Stimulated activated CD8-positive, alpha-beta memory T cell treated with anti-CD3 and anti-CD28 coated beads, Interleukin-12 subunit alpha, Interleukin-12 subunit beta, amount 100 ng/mL, for 24 hours (primary cell): ENCODE results near the gene TOMT.

Source experiments
- DNase-seq: peaks from one replicate; pipeline ENCODE4 v3.0.0-alpha.2; 2020; ENCODE audit errors: extremely low read depth

The TOMT gene

GRCh38 chr11:72085621-72086351 is 19.9 kb upstream of the TOMT start:
- no peak for DNase-seq

- DNase-seq = no peak
These were observed 17.5 kb upstream of the TOMT start for GRCh38 chr11:72088076-72088808.

- no peak for DNase-seq
These were observed 14.4 kb upstream of the TOMT start for GRCh38 chr11:72091292-72091691.

- no peak for DNase-seq
These were observed 7.0 kb upstream of the TOMT start for GRCh38 chr11:72098741-72099140.

GRCh38 chr11:72100009-72100408 is 5.7 kb upstream of the TOMT start:
- DNase-seq = no peak

GRCh38 chr11:72100462-72100861 is 5.3 kb upstream of the TOMT start:
- no peak for DNase-seq

GRCh38 chr11:72102162-72102561 is 3.6 kb upstream of the TOMT start:
- DNase-seq = no peak

- no peak for DNase-seq
These were observed 3.1 kb upstream of the TOMT start for GRCh38 chr11:72102631-72102945.

GRCh38 chr11:72102946-72103753 is 2.6 kb upstream of the TOMT start, which contains the start of gene LAMTOR1:
Gene LAMTOR1, minus strand, starts transcription at chr11:72103297. Its CDS starts 73 bp downstream, at chr11:72103224.
- DNase-seq = peak; percentile 98

- DNase-seq = no peak
These were observed 2.0 kb upstream of the TOMT start for GRCh38 chr11:72103754-72104167.

- no peak for DNase-seq
These were observed 5.8 kb downstream of the TOMT start for GRCh38 chr11:72111300-72112142.

GRCh38 chr11:72112143-72112977 is 6.6 kb downstream of the TOMT start, which contains the start of gene ANAPC15:
Gene ANAPC15, minus strand, starts transcription at chr11:72112695. Its CDS starts 1,419 bp downstream, at chr11:72111276.
- DNase-seq = peak; percentile 98

GRCh38 chr11:72112978-72113808 is 7.5 kb downstream of the TOMT start:
- DNase-seq = no peak

GRCh38 chr11:72114570-72114969 is 8.8 kb downstream of the TOMT start:
- DNase-seq = no peak

- no peak for DNase-seq
These were observed 10.5 kb downstream of the TOMT start for GRCh38 chr11:72116019-72116755.

- no peak for DNase-seq
These were observed 13.5 kb downstream of the TOMT start for GRCh38 chr11:72119198-72119597.

- no peak for DNase-seq
These were observed 15.2 kb downstream of the TOMT start for GRCh38 chr11:72120930-72121329.

GRCh38 chr11:72122607-72123006 is 16.9 kb downstream of the TOMT start:
- DNase-seq = no peak

GRCh38 chr11:72123117-72123653 is 17.5 kb downstream of the TOMT start:
- no peak for DNase-seq
